ENCODE data around the gene KAT6B.

DNA sequence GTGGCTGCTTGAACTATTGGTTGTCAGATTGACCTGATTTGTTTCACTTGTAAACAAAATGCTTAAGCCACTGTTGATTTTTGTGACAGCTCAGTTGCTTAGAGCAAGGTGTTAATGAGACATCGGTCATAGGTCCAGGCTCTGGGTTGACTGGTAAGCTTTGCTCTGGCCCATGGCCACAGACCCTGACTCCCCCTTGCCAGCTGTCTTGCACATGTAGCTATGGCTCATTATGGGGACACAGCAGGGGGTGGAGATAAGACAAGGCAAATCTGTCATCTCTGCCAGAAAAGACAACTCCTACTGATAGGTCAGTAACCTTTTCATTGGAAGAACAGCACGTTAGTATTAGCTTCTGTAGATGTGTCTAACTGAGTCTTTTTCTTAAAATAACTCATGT, 95.3 kb downstream of the KAT6B start:
- TF ChIP-seq, protein P1, sequence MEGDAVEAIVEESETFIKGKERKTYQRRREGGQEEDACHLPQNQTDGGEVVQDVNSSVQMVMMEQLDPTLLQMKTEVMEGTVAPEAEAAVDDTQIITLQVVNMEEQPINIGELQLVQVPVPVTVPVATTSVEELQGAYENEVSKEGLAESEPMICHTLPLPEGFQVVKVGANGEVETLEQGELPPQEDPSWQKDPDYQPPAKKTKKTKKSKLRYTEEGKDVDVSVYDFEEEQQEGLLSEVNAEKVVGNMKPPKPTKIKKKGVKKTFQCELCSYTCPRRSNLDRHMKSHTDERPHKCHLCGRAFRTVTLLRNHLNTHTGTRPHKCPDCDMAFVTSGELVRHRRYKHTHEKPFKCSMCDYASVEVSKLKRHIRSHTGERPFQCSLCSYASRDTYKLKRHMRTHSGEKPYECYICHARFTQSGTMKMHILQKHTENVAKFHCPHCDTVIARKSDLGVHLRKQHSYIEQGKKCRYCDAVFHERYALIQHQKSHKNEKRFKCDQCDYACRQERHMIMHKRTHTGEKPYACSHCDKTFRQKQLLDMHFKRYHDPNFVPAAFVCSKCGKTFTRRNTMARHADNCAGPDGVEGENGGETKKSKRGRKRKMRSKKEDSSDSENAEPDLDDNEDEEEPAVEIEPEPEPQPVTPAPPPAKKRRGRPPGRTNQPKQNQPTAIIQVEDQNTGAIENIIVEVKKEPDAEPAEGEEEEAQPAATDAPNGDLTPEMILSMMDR (IDR thresholded peaks at IDR 0.05 in 4 of 5, conservative IDR thresholded peaks at IDR 0.05 in 1 of 5) = no peak
- no peak for TF ChIP-seq POLR2A (IDR thresholded peaks at IDR 0.05)
